EH (cell line): ENCODE data around the gene NTM.

ENCODE experiments used
- DNase-seq: peaks from one replicate; pipeline ENCODE4 v3.0.0-alpha.2; 2015; ENCODE audit warnings: low read depth

The NTM gene

DNA sequence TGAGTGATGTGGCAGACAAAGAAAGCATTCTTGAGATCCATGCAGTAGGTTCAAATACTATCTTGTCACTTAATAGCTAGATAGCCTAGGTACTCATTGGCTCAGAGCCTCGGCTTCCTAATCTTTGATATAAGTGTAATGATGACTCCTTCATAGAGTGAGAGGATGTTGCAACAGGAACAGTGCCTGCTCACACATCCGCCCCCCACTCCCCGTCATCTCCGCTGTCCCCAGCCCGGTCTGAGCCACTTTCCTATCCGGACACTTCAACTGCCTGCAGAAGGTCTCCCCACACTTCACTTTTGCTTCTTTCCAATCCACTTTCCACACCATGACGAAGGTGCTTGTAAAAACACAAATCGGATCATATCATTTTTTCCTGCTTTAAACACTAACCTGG is 128.8 kb downstream of the NTM start:
- DNase-seq = no peak

GRCh38 chr11:131503017-131503416 is 132.6 kb downstream of the NTM start:
- DNase-seq = no peak

DNA sequence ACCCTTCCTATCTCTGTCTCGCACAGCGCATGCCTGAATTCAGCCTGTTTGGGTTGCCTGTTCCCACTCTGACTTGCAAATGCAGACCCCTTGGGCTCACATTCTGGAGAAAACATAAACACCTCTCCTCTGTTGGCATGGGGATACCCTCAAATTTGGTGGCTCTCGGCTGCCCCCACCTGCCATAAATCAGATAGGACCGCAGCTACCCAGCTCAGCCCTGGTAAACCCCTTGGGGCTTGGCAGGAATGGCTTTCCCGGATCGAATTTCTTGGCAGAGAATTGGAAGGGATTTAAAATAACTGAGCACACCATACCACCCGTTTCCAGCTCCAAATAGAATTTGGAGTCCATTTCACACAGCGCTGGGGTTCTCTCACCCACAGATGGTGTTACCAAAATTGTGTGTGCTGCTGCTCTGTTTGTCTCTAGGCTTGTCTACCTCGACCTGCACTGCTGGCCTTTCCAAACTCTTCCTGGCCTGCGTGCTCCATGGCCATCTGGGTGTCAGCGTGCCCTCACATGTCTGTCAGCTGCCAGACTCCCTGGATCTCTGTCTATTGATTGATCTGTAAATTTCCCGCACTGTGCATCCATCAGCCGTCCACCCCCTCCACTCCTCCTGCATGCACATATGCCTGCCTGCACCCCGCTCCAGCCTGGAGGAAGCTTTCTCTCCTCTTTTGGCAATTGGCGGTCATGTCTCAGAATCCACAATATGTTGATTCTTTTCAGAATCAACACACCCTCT is 134.0 kb downstream of the NTM start:
- DNase-seq = no peak

DNA sequence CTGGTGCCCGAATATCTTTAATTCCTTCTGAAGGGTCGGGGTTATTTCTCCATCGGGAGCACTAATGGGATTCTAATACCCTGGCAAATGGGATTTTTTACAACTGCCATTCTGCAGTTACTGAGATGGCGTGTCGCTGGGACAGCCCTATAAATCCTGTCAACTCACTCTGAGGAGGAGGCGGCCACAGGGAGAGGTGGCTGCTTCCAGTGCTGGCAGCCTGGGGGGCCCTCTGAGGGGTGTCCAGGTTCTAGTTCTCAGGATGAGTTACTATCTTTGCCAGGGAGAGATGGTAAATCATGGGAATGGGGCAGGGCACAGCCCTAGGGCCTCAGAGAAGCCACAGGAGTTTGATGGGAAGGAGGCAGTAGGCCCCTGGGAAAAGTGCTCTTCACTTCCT is 135.9 kb downstream of the NTM start:
- DNase-seq = no peak

DNA sequence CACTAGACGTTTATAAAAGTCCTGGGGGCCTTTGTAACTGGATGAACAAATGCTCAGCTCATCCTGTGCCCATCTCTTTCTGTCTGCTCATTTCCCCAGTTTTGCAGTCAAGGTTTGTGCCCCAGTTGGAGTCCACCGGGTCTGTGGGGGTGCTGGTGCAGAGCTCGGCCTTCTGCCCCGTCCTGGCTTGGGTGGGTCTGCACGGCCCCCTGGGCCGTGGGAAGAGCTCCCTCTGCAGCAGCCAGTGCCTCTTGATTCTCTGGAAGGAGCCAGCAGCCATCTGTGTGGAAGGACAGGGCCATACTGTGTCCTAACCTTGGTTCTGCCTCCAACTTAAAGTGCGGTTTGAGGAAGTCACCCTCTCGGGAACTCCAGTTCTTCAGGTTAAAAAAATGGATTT is 140.2 kb downstream of the NTM start:
- no peak for DNase-seq

- peak; percentile 11 for DNase-seq
Observed at GRCh38 chr11:131511794-131512193, 141.4 kb downstream of the NTM start.

DNA sequence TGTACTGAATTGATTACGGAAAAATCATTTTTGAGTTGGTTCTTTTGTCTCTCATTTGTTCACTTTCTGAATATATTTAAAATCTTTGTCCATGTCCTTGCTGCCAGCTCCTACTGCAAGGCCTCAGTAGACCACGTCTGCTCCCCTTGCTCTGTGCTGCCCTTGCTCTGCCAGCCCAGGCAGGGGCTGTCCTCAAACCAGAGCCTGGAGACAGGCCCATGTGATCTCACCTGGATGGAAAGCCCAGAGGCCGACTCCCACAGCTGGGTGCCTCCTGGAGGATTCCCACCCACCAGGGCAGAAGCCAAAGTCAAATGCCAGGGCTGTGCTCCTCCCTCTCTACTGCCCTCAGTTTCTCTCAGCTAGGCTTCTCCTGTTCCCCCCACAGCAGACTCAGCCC is 141.8 kb downstream of the NTM start:
- no peak for DNase-seq

- DNase-seq = no peak
Observed at GRCh38 chr11:131514062-131514461, 143.6 kb downstream of the NTM start.

GRCh38 chr11:131518305-131518838 is 148.0 kb downstream of the NTM start:
- DNase-seq = no peak

GRCh38 chr11:131522851-131523250 is 152.4 kb downstream of the NTM start:
- no peak for DNase-seq

DNA sequence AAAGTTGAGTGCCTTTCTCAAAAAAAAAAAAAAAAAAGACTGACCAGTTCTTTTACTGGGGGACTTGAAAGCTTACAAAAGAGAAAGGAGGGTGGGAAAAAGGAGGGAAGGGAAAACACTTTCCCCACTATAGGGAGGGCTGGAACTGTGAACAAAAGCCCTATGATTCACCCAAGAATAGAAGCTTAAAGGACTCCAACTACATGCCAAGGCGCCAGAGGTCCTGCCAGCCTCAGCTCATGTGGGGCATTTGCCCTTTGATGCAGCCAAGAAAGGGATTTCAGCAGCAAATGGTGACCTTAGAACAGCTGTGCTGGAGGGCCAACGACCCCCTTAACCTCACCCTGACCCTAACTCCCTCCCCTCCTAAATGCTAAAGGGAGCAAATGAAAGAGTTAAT is 160.0 kb downstream of the NTM start:
- no peak for DNase-seq

GRCh38 chr11:131533149-131533548 is 162.7 kb downstream of the NTM start:
- DNase-seq = no peak

DNA sequence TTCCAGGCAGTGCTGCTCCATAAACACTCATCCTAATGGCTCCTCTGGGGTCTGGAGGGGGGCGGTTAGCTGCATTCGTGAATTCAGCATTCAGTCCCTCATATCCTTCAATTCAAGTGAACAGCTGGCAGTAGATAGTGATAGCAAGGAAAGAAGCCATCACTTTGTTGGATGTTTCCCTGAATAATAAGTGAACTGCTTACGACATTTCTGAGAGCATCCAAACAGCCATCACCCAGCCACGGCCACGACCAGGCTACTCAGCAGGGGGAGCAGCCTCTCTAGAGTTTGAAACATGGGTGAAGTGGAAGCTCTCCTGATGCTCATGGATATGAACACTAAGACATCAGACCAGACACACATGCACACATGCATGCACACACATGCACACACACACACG is 163.6 kb downstream of the NTM start:
- no peak for DNase-seq

- no peak for DNase-seq
Observed at GRCh38 chr11:131534611-131535010, 164.2 kb downstream of the NTM start.

- no peak for DNase-seq
Observed at GRCh38 chr11:131536159-131536558, 165.7 kb downstream of the NTM start.

DNA sequence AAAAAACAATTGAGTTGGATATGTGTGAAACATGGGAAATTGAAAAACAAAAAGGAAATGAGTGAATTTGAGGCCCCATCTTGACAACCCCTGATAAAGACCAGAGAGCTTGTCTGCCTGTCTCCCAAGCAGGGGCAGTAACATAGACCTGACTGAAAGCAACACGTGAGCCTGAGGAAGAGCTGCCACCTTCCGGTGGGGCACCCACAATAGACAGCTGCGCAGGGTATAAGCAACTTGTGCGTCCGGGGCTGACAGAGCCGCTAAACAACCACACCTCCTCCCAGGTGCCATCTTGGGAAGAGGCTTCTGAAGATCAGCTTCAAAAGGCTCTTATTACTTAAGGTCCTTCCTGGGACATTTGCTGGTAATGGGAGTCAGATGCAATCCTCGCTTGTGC is 166.8 kb downstream of the NTM start:
- DNase-seq = no peak

DNA sequence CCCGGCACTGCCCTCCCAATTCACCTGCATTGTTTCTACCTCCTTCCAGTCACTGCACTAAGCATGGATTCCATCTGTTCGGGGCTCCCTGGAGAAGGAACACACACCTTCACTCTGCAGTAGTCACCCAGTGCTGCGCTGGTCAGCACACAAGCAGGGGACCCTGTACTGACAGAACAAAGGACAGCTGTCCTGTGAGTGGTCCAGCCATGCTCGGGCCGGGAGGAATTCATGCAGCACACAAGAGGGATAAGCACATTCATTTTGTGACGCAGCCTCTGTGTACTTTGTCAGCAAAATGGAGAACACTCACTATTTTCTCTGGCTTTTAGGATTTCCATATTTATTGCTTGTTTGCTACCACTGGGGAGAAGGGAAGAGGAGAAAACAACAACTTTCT is 167.3 kb downstream of the NTM start:
- no peak for DNase-seq

- DNase-seq = no peak
Observed at GRCh38 chr11:131538322-131538721, 167.9 kb downstream of the NTM start.

GRCh38 chr11:131540676-131541075 is 170.3 kb downstream of the NTM start:
- DNase-seq = no peak

DNA sequence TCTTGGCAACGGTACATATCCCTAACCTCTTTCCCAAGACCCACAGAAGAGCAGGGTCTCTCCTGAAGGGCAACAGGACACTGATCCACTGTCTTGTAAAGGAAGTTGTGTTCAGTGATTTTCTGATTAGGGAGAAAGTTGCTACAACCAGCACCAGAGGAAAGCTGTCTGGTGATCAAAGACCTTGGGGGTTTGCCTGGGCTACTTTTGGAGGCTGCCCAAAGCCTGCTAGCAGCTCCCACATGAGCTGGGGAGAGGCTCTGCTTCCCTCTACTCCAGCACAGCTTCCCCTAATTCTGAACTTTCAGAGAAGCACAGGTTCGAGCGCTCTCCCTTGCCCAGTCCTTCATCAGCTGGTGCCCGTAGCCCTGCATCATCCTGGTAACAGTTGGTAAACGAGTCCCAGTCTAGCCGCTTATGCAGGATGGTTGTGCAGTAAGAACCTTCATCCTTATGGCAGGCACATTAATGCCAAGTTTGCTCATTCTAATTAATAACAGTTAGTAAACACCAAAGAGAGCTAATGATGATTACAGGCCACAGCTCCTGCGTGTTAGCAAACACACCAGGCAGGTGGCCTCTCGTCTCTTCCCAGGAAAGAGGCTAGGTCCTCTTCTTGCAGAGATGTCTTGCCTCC is 173.1 kb downstream of the NTM start:
- no peak for DNase-seq

DNA sequence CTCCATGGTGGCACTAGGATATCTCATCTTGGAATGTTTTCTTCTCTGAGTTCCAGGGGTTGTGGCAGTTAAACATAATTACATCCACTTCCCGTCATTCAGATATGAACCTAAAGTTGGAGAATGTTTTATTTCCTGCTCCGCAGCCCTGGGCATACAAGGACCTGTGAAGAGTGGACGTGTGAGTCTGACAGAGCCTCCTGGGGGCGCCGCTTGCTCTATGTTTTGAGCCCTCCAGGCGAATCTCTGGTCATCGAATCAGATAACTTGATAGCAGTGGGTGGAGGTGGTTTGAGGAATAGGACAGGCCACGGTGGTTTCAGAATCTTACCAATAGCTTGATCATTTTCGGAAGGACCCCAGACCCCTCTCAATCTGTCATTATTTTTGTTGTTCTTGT is 174.2 kb downstream of the NTM start:
- no peak for DNase-seq

- DNase-seq = no peak
Observed at GRCh38 chr11:131546218-131546895, 175.9 kb downstream of the NTM start.

DNA sequence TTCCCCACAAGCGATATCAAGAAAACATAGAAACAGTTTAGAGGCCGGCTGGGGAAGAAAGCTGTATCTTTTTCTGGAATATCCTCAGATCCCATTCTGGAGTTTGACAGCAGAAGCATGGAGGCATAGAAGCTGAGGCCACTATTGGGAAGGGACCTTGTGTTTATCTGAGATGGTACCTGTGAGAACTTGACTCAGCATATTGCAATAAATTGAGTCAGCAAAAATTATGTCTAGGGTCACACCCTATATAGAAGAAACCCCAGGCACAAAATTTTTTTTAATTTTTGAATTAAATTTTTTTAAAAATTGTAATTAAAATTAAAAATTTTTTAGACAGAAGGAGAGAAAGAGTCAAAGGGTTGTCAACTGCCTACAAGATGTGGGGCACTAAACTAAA is 178.7 kb downstream of the NTM start:
- DNase-seq = no peak
